Articular chondrocyte of knee joint (primary cell): ENCODE data around the gene MAN1B1. TPM values are rescaled to one million over a fixed set of nuclear protein-coding genes. Genes with fewer than 3 reads are reported as not detected.

Source experiments
- small RNA-seq: library from RNA; depleted of rRNA; stranded (forward); fragments of <200 nt; gene quantifications from one replicate; pipeline ENCODE3, GENCODE V24; 2012
- total RNA-seq: library from RNA; depleted of rRNA; stranded (reverse); fragments of >200 nt; gene quantifications from 2 replicates; pipeline ENCODE4 v1.2.3, GENCODE V29; 2012

MAN1B1 gene
- total RNA-seq = 60.6 and 60.9 TPM in 2 replicates

GRCh38 chr9:137086531-137087408, at the start of gene MAN1B1:
MAN1B1 (plus strand) TSS chr9:137086985; CDS start chr9:137087000, 15 bp downstream.

GRCh38 chr9:137046088-137046787, 40.5 kb upstream of the MAN1B1 start, which contains the start of gene NPDC1:
NPDC1 (minus strand) TSS chr9:137046177; CDS start chr9:137045989, 188 bp downstream.

GRCh38 chr9:137053944-137054931, 32.5 kb upstream of the MAN1B1 start, which contains the start of gene ENTPD2:
ENTPD2 (minus strand) TSS chr9:137054061; CDS start chr9:137053997, 64 bp downstream.

GRCh38 chr9:137070201-137070905, 16.4 kb upstream of the MAN1B1 start, which contains the start of gene SAPCD2:
SAPCD2 (minus strand) TSS chr9:137070557; CDS start chr9:137070460, 97 bp downstream.

GRCh38 chr9:137077010-137077747, 9.6 kb upstream of the MAN1B1 start, which contains the start of gene UAP1L1:
UAP1L1 (plus strand) TSS chr9:137077517; CDS start chr9:137077533, 16 bp downstream.

GRCh38 chr9:137114613-137115393, 28.0 kb downstream of the MAN1B1 start, which contains the start of gene DPP7:
DPP7 (minus strand) TSS chr9:137114733; CDS start chr9:137114713, 20 bp downstream.

GRCh38 chr9:137138722-137139467, 52.1 kb downstream of the MAN1B1 start, which contains the start of gene GRIN1:
GRIN1 (plus strand) TSS chr9:137139154; CDS start chr9:137139487, 333 bp downstream.

Small RNA genes lying within 50 kb of the gene (small RNA-seq; reads per million reads assigned to genes)
- not detected for gene RF00153

Other genes with a start within 250 kb of the MAN1B1 start
- 0.65 TPM in 2 replicates for gene AJM1, start 244.5 kb upstream of the MAN1B1 start, total RNA-seq
- 49.9 and 50.8 TPM in 2 replicates for gene PHPT1, start 237.6 kb upstream of the MAN1B1 start, total RNA-seq
- gene MAMDC4, start 234.6 kb upstream of the MAN1B1 start, total RNA-seq = 0.39 and 0.76 TPM in 2 replicates
- gene EDF1, start 220.7 kb upstream of the MAN1B1 start, total RNA-seq = 237 and 265 TPM in 2 replicates
- gene TRAF2, start 200.5 kb upstream of the MAN1B1 start, total RNA-seq = 6.3 and 9.2 TPM in 2 replicates
- gene FBXW5, start 142.2 kb upstream of the MAN1B1 start, total RNA-seq = 109 and 113 TPM in 2 replicates
- gene C8G, start 141.7 kb upstream of the MAN1B1 start, total RNA-seq = 0.39 and 0.54 TPM in 2 replicates
- gene LCN12, start 134.7 kb upstream of the MAN1B1 start, total RNA-seq = not detected in 2 replicates
- gene PTGDS, start 109.5 kb upstream of the MAN1B1 start, total RNA-seq = 0.65 and 5.1 TPM in 2 replicates
- 0.11 and 0.65 TPM in 2 replicates for gene LCNL1, start 104.0 kb upstream of the MAN1B1 start, total RNA-seq
- 12.1 and 12.8 TPM in 2 replicates for gene PAXX, start 94.6 kb upstream of the MAN1B1 start, total RNA-seq
- gene CLIC3, start 90.4 kb upstream of the MAN1B1 start, total RNA-seq = 16.0 and 16.6 TPM in 2 replicates
- gene ABCA2, start 58.7 kb upstream of the MAN1B1 start, total RNA-seq = 16.3 and 17.5 TPM in 2 replicates
- not detected in 2 replicates for gene FUT7, start 54.9 kb upstream of the MAN1B1 start, total RNA-seq
- gene NPDC1, start 40.8 kb upstream of the MAN1B1 start, total RNA-seq = 20.0 and 20.1 TPM in 2 replicates
- gene ENTPD2, start 32.9 kb upstream of the MAN1B1 start, total RNA-seq = not detected in 2 replicates
- gene SAPCD2, start 16.4 kb upstream of the MAN1B1 start, total RNA-seq = 2.9 and 4.0 TPM in 2 replicates
- 15.6 and 22.1 TPM in 2 replicates for gene UAP1L1, start 9.5 kb upstream of the MAN1B1 start, total RNA-seq
- 66.0 and 68.3 TPM in 2 replicates for gene DPP7, start 27.7 kb downstream of the MAN1B1 start, total RNA-seq
- gene GRIN1, start 52.2 kb downstream of the MAN1B1 start, total RNA-seq = under 0.01 TPM in 1 of 2 replicates, not detected in the other
- gene LRRC26, start 83.1 kb downstream of the MAN1B1 start, total RNA-seq = not detected in 2 replicates
- not detected in 2 replicates for gene TMEM210, start 85.1 kb downstream of the MAN1B1 start, total RNA-seq
- 21.9 and 24.7 TPM in 2 replicates for gene ANAPC2, start 101.6 kb downstream of the MAN1B1 start, total RNA-seq
- 41.7 and 44.6 TPM in 2 replicates for gene SSNA1, start 101.7 kb downstream of the MAN1B1 start, total RNA-seq
- gene TPRN, start 113.8 kb downstream of the MAN1B1 start, total RNA-seq = 5.4 and 6.1 TPM in 2 replicates
- gene TMEM203, start 118.7 kb downstream of the MAN1B1 start, total RNA-seq = 29.0 and 29.4 TPM in 2 replicates
- 4.0 and 4.1 TPM in 2 replicates for gene NDOR1, start 118.7 kb downstream of the MAN1B1 start, total RNA-seq
- 0.39 TPM in 1 of 2 replicates, not detected in the other for gene RNF208, start 135.3 kb downstream of the MAN1B1 start, total RNA-seq
- gene CYSRT1, start 138.2 kb downstream of the MAN1B1 start, total RNA-seq = 0.52 and 0.76 TPM in 2 replicates
- gene RNF224, start 140.5 kb downstream of the MAN1B1 start, total RNA-seq = not detected in 2 replicates
- not detected in 2 replicates for gene SLC34A3, start 143.9 kb downstream of the MAN1B1 start, total RNA-seq
- gene TUBB4B, start 154.3 kb downstream of the MAN1B1 start, total RNA-seq = 114 and 130 TPM in 2 replicates
- gene STPG3, start 164.3 kb downstream of the MAN1B1 start, total RNA-seq = not detected in 2 replicates
- 37.6 and 40.1 TPM in 2 replicates for gene NELFB, start 168.3 kb downstream of the MAN1B1 start, total RNA-seq
- gene TOR4A, start 190.7 kb downstream of the MAN1B1 start, total RNA-seq = 8.6 and 13.4 TPM in 2 replicates
- 0.13 and 0.22 TPM in 2 replicates for gene NRARP, start 215.3 kb downstream of the MAN1B1 start, total RNA-seq